GM23338 (cell line): Measurements from ENCODE around the gene SNRNP25. TPM values are rescaled to one million over a fixed set of nuclear protein-coding genes. Genes with fewer than 3 reads are reported as not detected.
"Not testable (repeated sequence)": the region's sequence is repeated elsewhere in the genome, so short reads cannot be mapped to it uniquely, and the experiment has no call there.

ENCODE experiments used
- ATAC-seq: fragments of 200-7000 bp; cut with Tn5 transposase; 3 replicates; pipeline ENCODE4 v1.9.1; 2020
- DNase-seq: peaks from one replicate; pipeline ENCODE4 v3.0.0-alpha.2; 2015; ENCODE audit warnings: low spot score
- H2AFZ ChIP-seq: fragments of 200-600 bp; sonication (generic); 2 replicates; pipeline ENCODE4 v1.8.0; 2016; ENCODE audit warnings: antibody characterized with exemption, mild to moderate bottlenecking, moderate library complexity
- H3F3A ChIP-seq: fragments of 200-600 bp; sonication (generic); replicated peaks from 2 replicates; pipeline ENCODE4 v1.8.0; 2017; ENCODE audit warnings: antibody characterized with exemption, mixed run types, low read depth
- H3K27ac ChIP-seq: fragments of 200-600 bp; sonication (generic); 2 replicates; pipeline ENCODE4 v1.6.1; 2016; ENCODE audit warnings: low read depth
- H3K27me3 ChIP-seq: fragments of 200-600 bp; sonication (generic); 2 replicates; pipeline ENCODE4 v1.8.0; 2016; ENCODE audit warnings: mild to moderate bottlenecking, mixed run types, moderate library complexity; ENCODE audit not compliant: insufficient read depth
- H3K36me3 ChIP-seq: fragments of 200-600 bp; sonication (generic); 2 replicates; pipeline ENCODE4 v1.8.0; 2016; ENCODE audit warnings: mild to moderate bottlenecking; ENCODE audit not compliant: insufficient read depth
- H3K4me1 ChIP-seq: fragments of 200-600 bp; sonication (generic); 2 replicates; pipeline ENCODE4 v1.8.0; 2016; ENCODE audit warnings: mild to moderate bottlenecking, moderate library complexity; ENCODE audit not compliant: insufficient read depth
- H3K4me2 ChIP-seq: fragments of 200-600 bp; sonication (generic); 2 replicates; pipeline ENCODE4 v1.7.1; 2017; ENCODE audit warnings: mixed run types
- H3K4me3 ChIP-seq: fragments of 200-600 bp; sonication (generic); 2 replicates; pipeline ENCODE4 v1.6.1; 2016; ENCODE audit warnings: mixed run types
- H3K79me2 ChIP-seq: fragments of 200-600 bp; sonication (generic); replicated peaks from 2 replicates; pipeline ENCODE4 v1.8.0; 2017; ENCODE audit warnings: mild to moderate bottlenecking; ENCODE audit not compliant: insufficient read depth
- H3K9me2 ChIP-seq: fragments of 200-600 bp; sonication (generic); 2 replicates; pipeline ENCODE4 v1.8.0; 2017; ENCODE audit not compliant: insufficient read depth
- H4K20me1 ChIP-seq: fragments of 200-600 bp; sonication (generic); replicated peaks from 2 replicates; pipeline ENCODE4 v1.8.0; 2017; ENCODE audit warnings: mild to moderate bottlenecking; ENCODE audit not compliant: insufficient read depth
- H3K27ac Mint-ChIP-seq: 2 replicates; pipeline ENCODE4 v1.8.0; 2020; ENCODE audit warnings: inconsistent platforms, mild to moderate bottlenecking, moderate library complexity, mixed read lengths
- H3K27me3 Mint-ChIP-seq: 3 replicates; pipeline ENCODE4 v1.8.0; 2022; ENCODE audit warnings: low read depth, mild to moderate bottlenecking, moderate library complexity, mixed read lengths, inconsistent platforms; ENCODE audit not compliant: insufficient read depth, poor library complexity
- H3K36me3 Mint-ChIP-seq: 3 replicates; pipeline ENCODE4 v1.8.0; 2021; ENCODE audit warnings: low read depth, mild to moderate bottlenecking, inconsistent platforms, moderate library complexity, mixed read lengths
- H3K4me1 Mint-ChIP-seq: 3 replicates; pipeline ENCODE4 v1.8.0; 2020; ENCODE audit warnings: mild to moderate bottlenecking, inconsistent platforms, mixed read lengths
- H3K4me3 Mint-ChIP-seq: 3 replicates; pipeline ENCODE4 v1.8.0; 2021; ENCODE audit warnings: moderate library complexity, mild to moderate bottlenecking, inconsistent platforms, mixed read lengths
- H3K9me3 Mint-ChIP-seq: 3 replicates; pipeline ENCODE4 v1.8.0; 2020; ENCODE audit warnings: moderate library complexity, mild to moderate bottlenecking, inconsistent platforms, mixed read lengths
- NANOG ChIP-seq: IDR thresholded peaks from 2 replicates; pipeline ENCODE4 v1.6.1; 2016; ENCODE audit warnings: antibody characterized with exemption, borderline replicate concordance
- POLR2AphosphoS5 ChIP-seq: IDR thresholded peaks from 2 replicates; pipeline ENCODE4 v1.6.1; 2016; ENCODE audit warnings: antibody characterized with exemption, low read depth
- ZNF462 ChIP-seq: fragments of 250-450 bp; sonication (Bioruptor Pico); IDR thresholded peaks from 2 replicates; pipeline ENCODE4 v1.5.0; 2020; ENCODE audit warnings: mild to moderate bottlenecking, moderate library complexity
- polyA plus RNA-seq: library from polyadenylated mRNA; unstranded; fragments of >200 nt; fragmentation: Nextera tagmentation; extraction: Ambion mirVana; gene quantifications from 2 replicates; pipeline ENCODE4 v1.2.1, GENCODE V29; 2016
- total RNA-seq: library from RNA; depleted of rRNA; stranded (reverse); fragments of >200 nt; shearing (Covaris generic); gene quantifications from 2 replicates; pipeline ENCODE4 v1.2.3, GENCODE V29; 2014
- TF ChIP-seq, protein P1 (sequence below), 2 experiments: fragments of 200-600 bp in 1 of 2; sonication (generic) in 1 of 2; conservative IDR thresholded peaks; 2 replicates each; pipeline versions ENCODE4 v1.5.1 to v1.6.1; 2016 to 2017; ENCODE audit warnings: antibody characterized with exemption in 2 of 2, low read depth in 2 of 2, mild to moderate bottlenecking in 2 of 2, moderate library complexity in 1 of 2

SNRNP25 gene
- total and polyA plus RNA-seq, 2 experiments from 2014 or later = 34.4 to 79.5 TPM

GRCh38 chr16:9903-10665 is 43.5 kb upstream of the SNRNP25 start (continued):
- TF ChIP-seq NANOG (no peak), POLR2AphosphoS5 (no peak), ZNF462 (CRISPR knock-in tag) (no peak)

GRCh38 chr16:10772-11171 is 42.9 kb upstream of the SNRNP25 start:
- H3K27ac ChIP-seq, H3K36me3 ChIP-seq, H3K4me2 ChIP-seq, ATAC-seq, DNase-seq, H4K20me1 ChIP-seq, H3K27me3 Mint-ChIP-seq, H3K4me1 Mint-ChIP-seq, H3K4me3 ChIP-seq, H3K27ac Mint-ChIP-seq, H3K4me1 ChIP-seq, H3K79me2 ChIP-seq, H3K36me3 Mint-ChIP-seq, H2AFZ ChIP-seq, H3K9me2 ChIP-seq, H3K4me3 Mint-ChIP-seq, H3K9me3 Mint-ChIP-seq, H3K27me3 ChIP-seq, H3F3A ChIP-seq: not testable (repeated sequence)
- TF ChIP-seq, protein P1, sequence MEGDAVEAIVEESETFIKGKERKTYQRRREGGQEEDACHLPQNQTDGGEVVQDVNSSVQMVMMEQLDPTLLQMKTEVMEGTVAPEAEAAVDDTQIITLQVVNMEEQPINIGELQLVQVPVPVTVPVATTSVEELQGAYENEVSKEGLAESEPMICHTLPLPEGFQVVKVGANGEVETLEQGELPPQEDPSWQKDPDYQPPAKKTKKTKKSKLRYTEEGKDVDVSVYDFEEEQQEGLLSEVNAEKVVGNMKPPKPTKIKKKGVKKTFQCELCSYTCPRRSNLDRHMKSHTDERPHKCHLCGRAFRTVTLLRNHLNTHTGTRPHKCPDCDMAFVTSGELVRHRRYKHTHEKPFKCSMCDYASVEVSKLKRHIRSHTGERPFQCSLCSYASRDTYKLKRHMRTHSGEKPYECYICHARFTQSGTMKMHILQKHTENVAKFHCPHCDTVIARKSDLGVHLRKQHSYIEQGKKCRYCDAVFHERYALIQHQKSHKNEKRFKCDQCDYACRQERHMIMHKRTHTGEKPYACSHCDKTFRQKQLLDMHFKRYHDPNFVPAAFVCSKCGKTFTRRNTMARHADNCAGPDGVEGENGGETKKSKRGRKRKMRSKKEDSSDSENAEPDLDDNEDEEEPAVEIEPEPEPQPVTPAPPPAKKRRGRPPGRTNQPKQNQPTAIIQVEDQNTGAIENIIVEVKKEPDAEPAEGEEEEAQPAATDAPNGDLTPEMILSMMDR (conservative IDR thresholded peaks at IDR 0.05; ENCODE audit: low read depth in 2 of 2) = peak; percentile 43 to 55
